Breast epithelium (tissue), 4 donors: ENCODE results near the gene FPGS. TPM values are rescaled to one million over a fixed set of nuclear protein-coding genes. Genes with fewer than 3 reads are reported as not detected.
A peak's percentile ranks its signal among the peaks of the same experiment; 100 is the strongest.

Experiments
- DNase-seq, 2 donors: peaks; one replicate each; pipeline ENCODE4 v3.0.0-alpha.2; 2019; ENCODE audit warnings: low spot score in 2 of 2
- H3K27ac ChIP-seq, 2 donors: fragments of 200-600 bp; sonication (generic) in 1 of 2; one replicate each; pipeline ENCODE4 v1.5.1; 2016 to 2019; ENCODE audit warnings: mild to moderate bottlenecking in 1 of 2
- H3K27me3 ChIP-seq, 2 donors: fragments of 200-600 bp; sonication (generic) in 1 of 2; one replicate each; pipeline versions ENCODE4 v1.5.1 to v1.6.0; 2017 to 2019; ENCODE audit warnings: control low read depth in 1 of 2, mild to moderate bottlenecking in 1 of 2
- H3K36me3 ChIP-seq: fragments of 200-600 bp; one replicate; pipeline ENCODE4 v1.5.1; 2019
- H3K4me1 ChIP-seq, 2 donors: fragments of 200-600 bp; sonication (generic); one replicate each; pipeline ENCODE4 v1.5.1; 2016 to 2019; ENCODE audit warnings: control low read depth in 1 of 2
- H3K4me3 ChIP-seq, 3 donors: fragments of 200-600 bp; sonication (generic); 1 replicate in 2 of 3; 2 replicates in 1 of 3; pipeline ENCODE4 v1.5.1; 2016 to 2019; ENCODE audit warnings: mild to moderate bottlenecking in 3 of 3, moderate library complexity in 2 of 3
- H3K9me3 ChIP-seq, 2 donors: fragments of 200-600 bp; sonication (generic) in 1 of 2; one replicate each; pipeline ENCODE4 v1.5.1; 2016 to 2019; ENCODE audit warnings: control low read depth in 1 of 2
- CTCF ChIP-seq, 3 donors: fragments of 450-650 bp; IDR thresholded peaks; one replicate each; pipeline ENCODE4 v1.5.1; 2016 to 2017; ENCODE audit warnings: antibody characterized with exemption in 3 of 3, mild to moderate bottlenecking in 3 of 3, moderate library complexity in 3 of 3
- POLR2A ChIP-seq: fragments of 450-650 bp; IDR thresholded peaks from one replicate; pipeline ENCODE4 v1.6.1; 2016; ENCODE audit warnings: antibody characterized with exemption, mild to moderate bottlenecking, moderate library complexity
- POLR2AphosphoS5 ChIP-seq, 3 donors: sonication (generic); formaldehyde crosslinking; IDR thresholded peaks; one replicate each; pipeline ENCODE4 v1.6.1; 2017; ENCODE audit warnings: antibody characterized with exemption in 3 of 3
- intact Hi-C: fragments of 100-400 bp; cut with DNase I; formaldehyde crosslinking; loops from one replicate; pipeline ENCODE4 v1.15.1; 2023; ENCODE audit warnings: low total_unique reads
- total RNA-seq, 3 donors: library from RNA; depleted of rRNA; stranded (reverse); fragments of >200 nt; gene quantifications; one replicate each; pipeline ENCODE4 v1.1.0, GENCODE V29; 2016

Gene FPGS
- total RNA-seq, 3 donors from 2014 or later: 56.3 to 108 (median 78.6) TPM

GRCh38 chr9:127848756-127849504 is 46.2 kb downstream of the FPGS start:
- peaks cover 11 to 17% of the 10 kb centered on the region in 2 donors for H3K4me1 ChIP-seq
- no peak for DNase-seq
- no peaks in the 10 kb centered on the region for H3K36me3 ChIP-seq
- peak overlapping the region in 1 of 2 donors; percentile 43 for H3K27ac ChIP-seq
- TF ChIP-seq POLR2A (no peak), POLR2AphosphoS5 (IDR thresholded peaks at IDR 0.05) (no peak), CTCF (IDR thresholded peaks at IDR 0.05) (no peak)
- H3K4me3 ChIP-seq: peak overlapping the region in 1 of 3 donors; percentile 61
- intact Hi-C loops: no loop called here
- no peaks in the 10 kb centered on the region for H3K27me3 ChIP-seq
- H3K9me3 ChIP-seq: peaks cover 7 to 14% of the 10 kb centered on the region in 2 donors

- Histone ChIP-seq H3K4me3 (peak overlapping the region; percentile 39 to 64 (median 61)), H3K27ac (peak overlapping the region in 1 of 2 donors; percentile 43), H3K4me1 (peaks cover 11% of the 10 kb centered on the region in 2 donors), H3K27me3 (no peaks in the 10 kb centered on the region), H3K36me3 (no peaks in the 10 kb centered on the region), H3K9me3 (peaks cover 7 to 14% of the 10 kb centered on the region in 2 donors)
- no peak for DNase-seq
- TF ChIP-seq POLR2AphosphoS5 (IDR thresholded peaks at IDR 0.05): no peak
- no peak for TF ChIP-seq CTCF (IDR thresholded peaks at IDR 0.05)
- TF ChIP-seq POLR2A: no peak
- intact Hi-C loops: no loop called here
These were observed 47.7 kb downstream of the FPGS start for GRCh38 chr9:127850286-127850830.

- no peaks in the 10 kb centered on the region for H3K27me3 ChIP-seq
- TF ChIP-seq POLR2A: no peak
- no peak for TF ChIP-seq POLR2AphosphoS5 (IDR thresholded peaks at IDR 0.05)
- no peak for TF ChIP-seq CTCF (IDR thresholded peaks at IDR 0.05)
- H3K9me3 ChIP-seq: peaks cover 7 to 14% of the 10 kb centered on the region in 2 donors
- peak overlapping the region; percentile 76 to 94 for H3K27ac ChIP-seq
- no peak for DNase-seq
- peak overlapping the region; percentile 61 to 94 (median 64) for H3K4me3 ChIP-seq
- intact Hi-C loops: no loop called here
- H3K4me1 ChIP-seq: no peaks in the 10 kb centered on the region
- H3K36me3 ChIP-seq: no peaks in the 10 kb centered on the region
These were observed 50.1 kb downstream of the FPGS start for GRCh38 chr9:127852829-127853228.

- peak overlapping the region; percentile 61 to 94 (median 64) for H3K4me3 ChIP-seq
- H3K4me1 ChIP-seq: no peaks in the 10 kb centered on the region
- TF ChIP-seq POLR2A: no peak
- no peak for TF ChIP-seq CTCF (IDR thresholded peaks at IDR 0.05)
- no peak for TF ChIP-seq POLR2AphosphoS5 (IDR thresholded peaks at IDR 0.05)
- no peak for DNase-seq
- H3K27me3 ChIP-seq: no peaks in the 10 kb centered on the region
- peaks cover 7 to 14% of the 10 kb centered on the region in 2 donors for H3K9me3 ChIP-seq
- H3K36me3 ChIP-seq: no peaks in the 10 kb centered on the region
- peak overlapping the region; percentile 76 to 94 for H3K27ac ChIP-seq
- intact Hi-C loops: no loop called here
These were observed 50.9 kb downstream of the FPGS start for GRCh38 chr9:127853312-127854183.
